SU-DHL-6 (cell line): ENCODE measurements around the gene DNAJC15.

ENCODE experiments used
- H2AFZ ChIP-seq: fragments of 200-600 bp; sonication (generic); 2 replicates; pipeline ENCODE4 v1.6.1; 2014; ENCODE audit warnings: low read depth, mild to moderate bottlenecking, moderate library complexity, mixed read lengths, antibody characterized with exemption, low read length; ENCODE audit not compliant: severe bottlenecking
- H3F3A ChIP-seq: fragments of 200-600 bp; shearing (Covaris generic); 2 replicates; pipeline ENCODE4 v1.6.0; 2016; ENCODE audit warnings: antibody characterized with exemption, mild to moderate bottlenecking; ENCODE audit not compliant: insufficient read depth
- H3K27ac ChIP-seq: fragments of 200-600 bp; sonication (generic); 2 replicates; pipeline ENCODE4 v1.5.1; 2016; ENCODE audit warnings: low read depth, mild to moderate bottlenecking, low read length, moderate library complexity, mixed read lengths
- H3K27me3 ChIP-seq: fragments of 200-600 bp; sonication (generic), shearing (Covaris generic); 2 replicates; pipeline ENCODE4 v1.6.0; 2014; ENCODE audit warnings: mild to moderate bottlenecking, low read length
- H3K36me3 ChIP-seq: fragments of 200-600 bp; sonication (generic); 2 replicates; pipeline ENCODE4 v1.6.1; 2014; ENCODE audit warnings: mild to moderate bottlenecking, low read length, mixed read lengths
- H3K4me2 ChIP-seq: fragments of 300-600, 200-600 bp; shearing (Covaris generic), sonication (generic); 2 replicates; pipeline ENCODE4 v1.6.0; 2014; ENCODE audit warnings: low read length, low read depth, mild to moderate bottlenecking; ENCODE audit not compliant: poor library complexity, severe bottlenecking
- H3K4me3 ChIP-seq: fragments of 200-600 bp; sonication (generic); 2 replicates; pipeline ENCODE4 v1.5.1; 2014; ENCODE audit warnings: antibody characterized with exemption, low read length, mild to moderate bottlenecking, mixed read lengths; ENCODE audit not compliant: insufficient read depth, poor library complexity, severe bottlenecking
- H3K79me2 ChIP-seq: fragments of 200-600 bp; sonication (generic); 2 replicates; pipeline ENCODE4 v1.6.1; 2014; ENCODE audit warnings: mild to moderate bottlenecking, low read length, moderate library complexity; ENCODE audit not compliant: insufficient read depth
- H3K9ac ChIP-seq: fragments of 200-600 bp; sonication (generic); 2 replicates; pipeline ENCODE4 v1.7.0; 2014; ENCODE audit warnings: mild to moderate bottlenecking, low read length
- H3K9me2 ChIP-seq: fragments of 200-600 bp; sonication (generic); replicated peaks from 2 replicates; pipeline ENCODE4 v1.6.1; 2014; ENCODE audit warnings: low read length; ENCODE audit not compliant: insufficient read depth
- H3K9me3 ChIP-seq: fragments of 200-600 bp; sonication (generic); 2 replicates; pipeline ENCODE4 v1.6.1; 2014; ENCODE audit warnings: low read length, mixed read lengths; ENCODE audit not compliant: insufficient read depth
- H4K20me1 ChIP-seq: fragments of 200-600 bp; sonication (generic); 2 replicates; pipeline ENCODE4 v1.6.1; 2014; ENCODE audit warnings: low read depth, mild to moderate bottlenecking, antibody characterized with exemption, low read length, moderate library complexity, mixed read lengths
- CTCF ChIP-seq: fragments of 200-600 bp; sonication (generic); IDR thresholded peaks from one replicate; pipeline ENCODE4 v1.5.1; 2017; ENCODE audit warnings: antibody characterized with exemption, mild to moderate bottlenecking, low read length, moderate library complexity; ENCODE audit not compliant: insufficient read depth, poor library complexity, severe bottlenecking
- EZH2phosphoT487 ChIP-seq: fragments of 200-600 bp; sonication (generic), shearing (Covaris generic); conservative IDR thresholded peaks from 2 replicates; pipeline ENCODE4 v1.6.1; 2018; ENCODE audit warnings: mild to moderate bottlenecking, antibody characterized with exemption, low read length, moderate library complexity, mixed read lengths

DNAJC15 gene

GRCh38 chr13:43021926-43022670 lies 1.3 kb upstream of the DNAJC15 start:
- Histone ChIP-seq H3K79me2 (no peaks in the 10 kb centered on the region), H2AFZ (no peak overlapping the region), H3K4me2 (no peak overlapping the region), H3K4me3 (no peak overlapping the region), H3K36me3 (no peaks in the 10 kb centered on the region), H4K20me1 (no peaks in the 10 kb centered on the region), H3K9me3 (no peaks in the 10 kb centered on the region), H3K9ac (no peak overlapping the region), H3K27me3 (no peaks in the 10 kb centered on the region), H3K27ac (no peak overlapping the region), H3F3A (no peaks in the 10 kb centered on the region), H3K9me2 (no peaks in the 10 kb centered on the region)
- TF ChIP-seq CTCF (no peak), EZH2phosphoT487 (no peak)

- Histone ChIP-seq H3K79me2 (no peaks in the 10 kb centered on the region), H3K27ac (no peak overlapping the region), H3F3A (no peaks in the 10 kb centered on the region), H3K4me3 (no peak overlapping the region), H3K4me2 (no peak overlapping the region), H3K9me3 (no peaks in the 10 kb centered on the region), H3K9me2 (no peaks in the 10 kb centered on the region), H3K36me3 (no peaks in the 10 kb centered on the region), H2AFZ (peak overlapping the region; percentile 75), H3K27me3 (no peaks in the 10 kb centered on the region), H4K20me1 (no peaks in the 10 kb centered on the region), H3K9ac (no peak overlapping the region)
- TF ChIP-seq CTCF (no peak), EZH2phosphoT487 (no peak)
Measured at GRCh38 chr13:43022934-43023288, 475 bp upstream of the DNAJC15 start.

GRCh38 chr13:43026262-43026661 lies 2.9 kb downstream of the DNAJC15 start:
- Histone ChIP-seq H3K9me2 (no peaks in the 10 kb centered on the region), H3K4me3 (no peak overlapping the region), H3K79me2 (no peaks in the 10 kb centered on the region), H3K27me3 (no peaks in the 10 kb centered on the region), H2AFZ (no peak overlapping the region), H3F3A (no peaks in the 10 kb centered on the region), H3K36me3 (no peaks in the 10 kb centered on the region), H3K9ac (no peak overlapping the region), H3K27ac (no peak overlapping the region), H4K20me1 (no peaks in the 10 kb centered on the region), H3K9me3 (no peaks in the 10 kb centered on the region), H3K4me2 (no peak overlapping the region)
- no peak for TF ChIP-seq CTCF
- no peak for TF ChIP-seq EZH2phosphoT487
